ENCODE data around the gene DUOXA2.

The DUOXA2 gene

GRCh38 chr15:45165536-45165935 is 51.4 kb downstream of the DUOXA2 start:
- no peak for DNase-seq

- DNase-seq = peak; percentile 92
These were observed 52.9 kb downstream of the DUOXA2 start for GRCh38 chr15:45166834-45167630.

- DNase-seq = no peak
These were observed 53.6 kb downstream of the DUOXA2 start for GRCh38 chr15:45167631-45168205.
